Activated CD8-positive, alpha-beta T cell treated with anti-CD3 and anti-CD28 coated beads for 36 hours (primary cell): Measurements from ENCODE around the gene WDR49. TPM values are rescaled to one million over a fixed set of nuclear protein-coding genes. Genes with fewer than 3 reads are reported as not detected.
"Not testable (repeated sequence)": the region's sequence is repeated elsewhere in the genome, so short reads cannot be mapped to it uniquely, and the experiment has no call there.

Experiments
- ATAC-seq: fragments of 200-7000 bp; cut with Tn5 transposase; one replicate; pipeline ENCODE4 v1.10.0; 2021; ENCODE audit warnings: mild to moderate bottlenecking, moderate library complexity
- CTCF ChIA-PET: fragments of 350-600 bp; sonication (Branson Sonifier 250); formaldehyde crosslinking; loops from one replicate; lab custom pipeline; 2021; ENCODE audit warnings: antibody characterized with exemption; lab: Charles Lee
- POLR2A ChIA-PET: fragments of 350-600 bp; sonication (Branson Sonifier 250); formaldehyde crosslinking; loops from one replicate; lab custom pipeline; 2021; ENCODE audit warnings: antibody characterized with exemption; lab: Charles Lee
- DNase-seq: peaks from one replicate; pipeline ENCODE4 v3.0.0-alpha.2; 2020
- H3K27ac Mint-ChIP-seq: one replicate; pipeline ENCODE4 v1.8.0; 2021; ENCODE audit warnings: mild to moderate bottlenecking, mixed read lengths
- H3K27me3 Mint-ChIP-seq: one replicate; pipeline ENCODE4 v1.8.0; 2021; ENCODE audit warnings: mixed read lengths
- H3K36me3 Mint-ChIP-seq: one replicate; pipeline ENCODE4 v1.8.0; 2021; ENCODE audit warnings: low read depth, mixed read lengths
- H3K4me1 Mint-ChIP-seq: one replicate; pipeline ENCODE4 v1.8.0; 2021; ENCODE audit warnings: low read depth, mixed read lengths
- H3K4me3 Mint-ChIP-seq: one replicate; pipeline ENCODE4 v1.8.0; 2021; ENCODE audit warnings: mild to moderate bottlenecking, moderate library complexity, mixed read lengths
- H3K9me3 Mint-ChIP-seq: one replicate; pipeline ENCODE4 v1.8.0; 2021; ENCODE audit warnings: mixed read lengths
- CTCF ChIP-seq: fragments of 200-600 bp; IDR thresholded peaks from one replicate; pipeline ENCODE4 v1.8.0; 2022; ENCODE audit warnings: antibody characterized with exemption, mild to moderate bottlenecking
- intact Hi-C: fragments of 100-400 bp; cut with micrococcal nuclease; formaldehyde crosslinking; loops from one replicate; pipeline ENCODE4 v1.10.0; 2022
- total RNA-seq, 2 experiments: library from RNA; stranded (reverse); gene quantifications; one replicate each; pipeline ENCODE4 v1.2.3, GENCODE V29; 2021

Gene WDR49
- total RNA-seq, 2 experiments from 2014 or later = 0.29 to 0.36 TPM

GRCh38 chr3:167644611-167645010 is 9.1 kb downstream of the WDR49 start:
- no peak for DNase-seq
- Mint-ChIP-seq H3K4me1 (no peaks in the 10 kb centered on the region), H3K27me3 (peaks cover 2% of the 10 kb centered on the region), H3K27ac (no peak overlapping the region), H3K36me3 (no peaks in the 10 kb centered on the region), H3K9me3 (peaks cover 2% of the 10 kb centered on the region), H3K4me3 (no peak overlapping the region)
- CTCF ChIA-PET = no interaction called here
- intact Hi-C loops = no loop called here
- TF ChIP-seq CTCF = no peak
- no peak for ATAC-seq
- POLR2A ChIA-PET = no interaction called here

- CTCF ChIA-PET = interaction anchor here (1.2 kb wide), 1 partner anchor 110 kb away, joined by 3 read pairs; no protein-coding TSS in a partner anchor
These were observed 22.3 kb downstream of the WDR49 start for GRCh38 chr3:167631471-167631870.

GRCh38 chr3:167626490-167626889 is 27.3 kb downstream of the WDR49 start:
- CTCF ChIA-PET = interaction anchor here (1.3 kb wide), 1 partner anchor 59 kb away, joined by 3 read pairs; no protein-coding TSS in a partner anchor
- H3K36me3 Mint-ChIP-seq = no peaks in the 10 kb centered on the region
- no peaks in the 10 kb centered on the region for H3K4me1 Mint-ChIP-seq
- H3K27me3 Mint-ChIP-seq = peaks cover 3% of the 10 kb centered on the region
- intact Hi-C loops = no loop called here
- ATAC-seq (no peak), DNase-seq (no peak)
- POLR2A ChIA-PET = no interaction called here
- no peaks in the 10 kb centered on the region for H3K9me3 Mint-ChIP-seq
- no peak overlapping the region for H3K27ac Mint-ChIP-seq
- no peak for TF ChIP-seq CTCF
- H3K4me3 Mint-ChIP-seq = no peak overlapping the region

More at GRCh38 chr3:167631471-167631870, 22.3 kb downstream of the WDR49 start:
- no peak overlapping the region for H3K27ac Mint-ChIP-seq
- TF ChIP-seq CTCF = no peak
- H3K27me3 Mint-ChIP-seq = no peaks in the 10 kb centered on the region
- no peaks in the 10 kb centered on the region for H3K36me3 Mint-ChIP-seq
- DNase-seq (no peak), ATAC-seq (no peak)
- H3K4me3 Mint-ChIP-seq = no peak overlapping the region
- POLR2A ChIA-PET = no interaction called here
- H3K4me1 Mint-ChIP-seq = no peaks in the 10 kb centered on the region
- intact Hi-C loops = no loop called here
- no peaks in the 10 kb centered on the region for H3K9me3 Mint-ChIP-seq

GRCh38 chr3:167615030-167615429 is 38.7 kb downstream of the WDR49 start:
- Mint-ChIP-seq H3K4me1 (no peaks in the 10 kb centered on the region), H3K27ac (no peak overlapping the region), H3K4me3 (no peak overlapping the region), H3K36me3 (no peaks in the 10 kb centered on the region), H3K27me3 (peaks cover 6% of the 10 kb centered on the region), H3K9me3 (no peaks in the 10 kb centered on the region)
- no peak for ATAC-seq
- TF ChIP-seq CTCF = no peak
- DNase-seq = no peak
- intact Hi-C loops = no loop called here
- ChIA-PET POLR2A (no interaction called here), CTCF (no interaction called here)

- CTCF ChIA-PET, DNase-seq, POLR2A ChIA-PET, H3K4me3 Mint-ChIP-seq, intact Hi-C loops, H3K27me3 Mint-ChIP-seq, H3K4me1 Mint-ChIP-seq, H3K9me3 Mint-ChIP-seq, H3K36me3 Mint-ChIP-seq, ATAC-seq, H3K27ac Mint-ChIP-seq: not testable (repeated sequence)
These were observed 39.5 kb downstream of the WDR49 start for GRCh38 chr3:167614196-167614595.

DNA sequence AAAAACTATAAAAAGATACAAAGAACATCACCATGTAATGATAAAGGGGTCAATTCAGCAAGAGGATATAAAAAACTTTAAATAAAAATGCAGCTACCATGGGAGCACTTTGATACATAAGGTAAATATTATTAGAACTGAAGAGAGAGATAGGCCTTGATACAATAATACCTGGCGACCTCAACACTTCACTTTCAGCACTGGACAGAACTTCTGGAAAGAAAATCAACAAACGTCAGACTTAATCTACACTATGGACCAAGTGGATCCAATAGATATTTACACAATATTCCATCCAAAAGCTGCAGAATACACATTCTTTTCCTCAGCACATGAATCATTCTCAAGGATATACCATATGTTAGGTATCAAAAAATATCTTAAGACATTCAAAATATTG is 42.0 kb downstream of the WDR49 start:
- ChIA-PET POLR2A (no interaction called here), CTCF (no interaction called here)
- Mint-ChIP-seq H3K4me3 (no peak overlapping the region), H3K4me1 (no peaks in the 10 kb centered on the region), H3K27ac (no peak overlapping the region), H3K27me3 (peaks cover 12% of the 10 kb centered on the region), H3K9me3 (no peaks in the 10 kb centered on the region), H3K36me3 (no peaks in the 10 kb centered on the region)
- ATAC-seq (no peak), DNase-seq (no peak)
- intact Hi-C loops = no loop called here
- TF ChIP-seq CTCF = no peak
